SK-N-MC (cell line): ENCODE data around the gene KCNMA1.

Experiments
- DNase-seq: peaks from one replicate; pipeline ENCODE4 v3.0.0-alpha.2; 2011; ENCODE audit warnings: low read depth, low spot score
- H3K27ac ChIP-seq: fragments of 200-600 bp; sonication (generic); 2 replicates; pipeline ENCODE4 v1.5.1; 2016; ENCODE audit warnings: mixed run types
- H3K36me3 ChIP-seq: fragments of 200-600 bp; sonication (generic); 2 replicates; pipeline ENCODE4 v1.6.1; 2017; ENCODE audit warnings: antibody characterized with exemption, low read length, mixed read lengths; ENCODE audit not compliant: insufficient read depth
- H3K4me3 ChIP-seq: fragments of 200-600 bp; sonication (generic); 2 replicates; pipeline ENCODE4 v1.5.1; 2016
- H3K9ac ChIP-seq: fragments of 200-600 bp; sonication (generic); 2 replicates; pipeline ENCODE4 v1.8.0; 2017; ENCODE audit warnings: mixed run types, mixed read lengths; ENCODE audit not compliant: insufficient read length
- H3K9me3 ChIP-seq: fragments of 200-600 bp; sonication (generic); 2 replicates; pipeline ENCODE4 v1.6.1; 2017; ENCODE audit warnings: low read depth, mild to moderate bottlenecking, antibody characterized with exemption, low read length, moderate library complexity, mixed read lengths
- EZH2 ChIP-seq: fragments of 200-600 bp; sonication (generic); IDR thresholded peaks from one replicate; pipeline ENCODE4 v1.6.1; 2017; ENCODE audit warnings: antibody characterized with exemption
- FOXP2 ChIP-seq: optimal IDR thresholded peaks from 2 replicates; pipeline ENCODE3; 2011; ENCODE audit warnings: mild to moderate bottlenecking, moderate library complexity; ENCODE audit not compliant: insufficient read depth; ENCODE audit errors: extremely low read length, control extremely low read depth
- POLR2AphosphoS5 ChIP-seq: IDR thresholded peaks from 2 replicates; pipeline ENCODE4 v1.6.1; 2012; ENCODE audit warnings: mild to moderate bottlenecking, low read depth, low read length, borderline replicate concordance

The KCNMA1 gene

GRCh38 chr10:77207182-77207827 lies 430.3 kb downstream of the KCNMA1 start:
- Histone ChIP-seq H3K4me3 (no peak overlapping the region), H3K36me3 (no peaks in the 10 kb centered on the region), H3K9me3 (no peaks in the 10 kb centered on the region), H3K27ac (no peak overlapping the region), H3K9ac (no peak overlapping the region)
- no peak for TF ChIP-seq EZH2
- TF ChIP-seq FOXP2: no peak
- no peak for TF ChIP-seq POLR2AphosphoS5
- no peak for DNase-seq

- Histone ChIP-seq H3K27ac (no peak overlapping the region), H3K36me3 (no peaks in the 10 kb centered on the region), H3K4me3 (no peak overlapping the region), H3K9ac (no peak overlapping the region), H3K9me3 (no peaks in the 10 kb centered on the region)
- no peak for DNase-seq
- TF ChIP-seq POLR2AphosphoS5: no peak
- TF ChIP-seq EZH2: no peak
- no peak for TF ChIP-seq FOXP2
These were observed 432.5 kb downstream of the KCNMA1 start for GRCh38 chr10:77205135-77205534.

GRCh38 chr10:77204171-77204570 lies 433.4 kb downstream of the KCNMA1 start:
- Histone ChIP-seq H3K27ac (no peak overlapping the region), H3K4me3 (no peak overlapping the region), H3K9me3 (no peaks in the 10 kb centered on the region), H3K9ac (no peak overlapping the region), H3K36me3 (no peaks in the 10 kb centered on the region)
- DNase-seq: no peak
- TF ChIP-seq POLR2AphosphoS5: no peak
- TF ChIP-seq EZH2: no peak
- TF ChIP-seq FOXP2: no peak

GRCh38 chr10:77202857-77203256 lies 434.8 kb downstream of the KCNMA1 start:
- H3K9me3 ChIP-seq: no peaks in the 10 kb centered on the region
- no peak overlapping the region for H3K9ac ChIP-seq
- DNase-seq: no peak
- TF ChIP-seq FOXP2: no peak
- no peak for TF ChIP-seq POLR2AphosphoS5
- TF ChIP-seq EZH2: no peak
- H3K36me3 ChIP-seq: no peaks in the 10 kb centered on the region
- no peak overlapping the region for H3K4me3 ChIP-seq
- H3K27ac ChIP-seq: no peak overlapping the region

GRCh38 chr10:77201135-77202106 lies 436.2 kb downstream of the KCNMA1 start:
- H3K9me3 ChIP-seq: no peaks in the 10 kb centered on the region
- no peak overlapping the region for H3K9ac ChIP-seq
- no peak for DNase-seq
- TF ChIP-seq POLR2AphosphoS5 (no peak), EZH2 (no peak), FOXP2 (no peak)
- H3K27ac ChIP-seq: no peak overlapping the region
- no peaks in the 10 kb centered on the region for H3K36me3 ChIP-seq
- no peak overlapping the region for H3K4me3 ChIP-seq

- no peak for DNase-seq
- Histone ChIP-seq H3K27ac (no peak overlapping the region), H3K4me3 (no peak overlapping the region), H3K9me3 (no peaks in the 10 kb centered on the region), H3K36me3 (no peaks in the 10 kb centered on the region), H3K9ac (no peak overlapping the region)
- no peak for TF ChIP-seq EZH2
- no peak for TF ChIP-seq FOXP2
- no peak for TF ChIP-seq POLR2AphosphoS5
These were observed 440.1 kb downstream of the KCNMA1 start for GRCh38 chr10:77197544-77197943.

- TF ChIP-seq FOXP2 (no peak), EZH2 (no peak), POLR2AphosphoS5 (no peak)
- no peak for DNase-seq
- H3K4me3 ChIP-seq: no peak overlapping the region
- no peak overlapping the region for H3K9ac ChIP-seq
- H3K36me3 ChIP-seq: no peaks in the 10 kb centered on the region
- H3K27ac ChIP-seq: no peak overlapping the region
- H3K9me3 ChIP-seq: no peaks in the 10 kb centered on the region
These were observed 441.0 kb downstream of the KCNMA1 start for GRCh38 chr10:77196614-77197013.

- TF ChIP-seq FOXP2: no peak
- no peak for DNase-seq
- Histone ChIP-seq H3K36me3 (no peaks in the 10 kb centered on the region), H3K27ac (no peak overlapping the region), H3K4me3 (no peak overlapping the region), H3K9me3 (no peaks in the 10 kb centered on the region), H3K9ac (no peak overlapping the region)
These were observed 442.5 kb downstream of the KCNMA1 start for GRCh38 chr10:77195101-77195500.
